Measurements from ENCODE around the gene FAM3C. TPM values are rescaled to one million over a fixed set of nuclear protein-coding genes. Genes with fewer than 3 reads are reported as not detected.

Gene FAM3C
- total RNA-seq, 1 donor from 2014 or later, result 203 TPM

DNA sequence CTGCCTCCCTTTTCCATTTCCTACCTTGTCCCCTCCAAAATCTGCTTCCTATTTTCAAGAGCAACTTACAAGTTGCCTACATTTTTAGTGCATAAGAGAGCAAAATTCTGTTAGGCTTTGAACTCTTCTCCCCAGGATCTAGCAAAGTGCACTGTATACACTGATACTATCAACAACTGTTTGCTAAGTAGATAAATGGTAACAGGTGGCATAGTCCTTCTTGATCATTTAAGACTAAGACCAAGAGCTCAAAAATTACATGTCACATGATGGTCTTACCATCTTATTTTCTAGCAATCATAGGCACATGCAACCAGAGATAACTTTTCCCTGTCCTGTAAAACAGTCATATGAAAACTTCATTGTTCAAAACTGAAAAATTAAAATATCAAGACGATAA, 16.2 kb downstream of the FAM3C start:
- no peak for DNase-seq (ENCODE audit: low read depth)

DNA sequence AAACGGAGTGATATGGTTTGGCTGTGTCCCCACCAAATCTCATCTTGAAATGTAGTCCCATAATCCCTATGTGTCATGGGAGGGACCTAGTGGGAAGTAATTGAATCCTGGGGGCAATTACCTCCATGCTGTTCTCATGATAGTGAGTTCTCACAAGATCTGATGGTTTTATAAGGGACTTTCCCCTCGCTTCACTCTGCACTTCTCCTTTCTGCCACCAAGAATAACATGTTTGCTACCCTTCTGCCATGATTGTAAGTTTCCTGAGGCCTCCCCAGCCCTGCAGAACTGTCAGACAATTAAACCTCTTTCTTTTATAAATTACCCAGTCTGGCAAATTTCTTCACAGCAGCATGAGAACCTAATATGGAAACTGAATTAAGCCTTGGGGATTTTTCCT, 19.1 kb downstream of the FAM3C start:
- no peak for DNase-seq (ENCODE audit: low read depth)

DNA sequence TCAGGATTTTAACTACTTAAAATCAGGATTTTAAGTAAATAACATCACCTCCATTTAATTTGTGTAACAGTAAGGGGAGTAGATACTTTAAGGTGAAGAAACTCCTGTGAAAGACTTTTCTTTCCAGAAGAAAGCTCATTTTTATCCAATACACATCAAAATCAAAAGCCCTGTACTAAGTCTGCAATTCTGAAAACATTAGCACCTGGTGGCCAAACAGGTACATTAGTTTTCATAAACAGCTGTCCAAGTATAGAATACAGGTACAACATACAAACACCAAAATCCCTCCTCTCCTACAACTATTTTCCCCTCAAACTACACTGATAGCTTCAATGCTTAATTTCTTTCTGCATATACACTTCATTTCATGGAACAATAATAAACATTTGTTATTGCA, 22.9 kb downstream of the FAM3C start:
- no peak for DNase-seq (ENCODE audit: low read depth)

DNA sequence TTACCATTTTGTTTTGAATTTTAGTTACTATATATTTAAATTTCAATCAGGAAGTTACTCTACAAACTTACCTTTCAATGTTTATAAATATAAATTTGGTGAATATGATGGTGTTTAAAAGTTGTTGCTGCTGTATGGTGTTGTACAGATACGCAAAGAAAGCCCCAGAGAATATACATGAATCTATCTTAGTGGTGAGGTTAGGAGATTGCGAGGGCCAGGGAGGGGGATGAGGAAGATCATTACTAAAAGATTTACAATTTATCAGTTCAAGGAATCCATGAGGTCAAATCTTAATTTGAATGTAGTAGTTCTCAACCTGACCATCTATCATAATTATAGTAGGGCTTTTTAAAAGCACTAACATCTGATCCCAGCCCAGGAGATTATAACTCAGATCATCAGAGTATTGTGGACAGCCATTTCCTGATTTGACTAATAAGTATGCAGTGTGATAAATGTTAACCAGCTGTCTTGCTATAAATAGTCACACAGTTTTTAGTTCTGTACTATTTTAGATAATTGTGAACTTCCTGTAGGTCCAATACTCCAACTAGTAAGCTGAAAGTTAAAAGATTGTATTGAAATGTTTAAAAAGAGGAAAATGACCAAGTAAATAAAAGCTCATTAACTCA, 23.6 kb downstream of the FAM3C start:
- DNase-seq (ENCODE audit: low read depth), result no peak

DNA sequence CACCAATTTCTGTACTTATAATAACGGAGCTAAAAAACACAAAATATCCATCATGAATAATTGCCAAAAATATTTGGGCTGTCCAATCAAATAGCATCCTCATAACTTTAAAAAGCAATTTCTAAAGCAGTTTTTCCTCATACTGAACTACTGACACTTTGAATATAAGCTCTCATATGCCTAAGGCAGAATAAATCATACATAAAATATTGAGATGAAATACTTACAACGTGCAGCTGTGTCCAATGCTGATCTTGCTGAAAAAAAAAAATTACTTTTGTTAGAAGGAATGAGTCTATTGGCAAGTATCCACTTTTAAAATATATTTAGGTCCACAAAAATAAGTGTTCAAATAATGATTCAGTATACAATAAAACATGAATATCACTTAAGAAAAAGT, 24.2 kb downstream of the FAM3C start:
- DNase-seq (ENCODE audit: low read depth), result no peak

DNA sequence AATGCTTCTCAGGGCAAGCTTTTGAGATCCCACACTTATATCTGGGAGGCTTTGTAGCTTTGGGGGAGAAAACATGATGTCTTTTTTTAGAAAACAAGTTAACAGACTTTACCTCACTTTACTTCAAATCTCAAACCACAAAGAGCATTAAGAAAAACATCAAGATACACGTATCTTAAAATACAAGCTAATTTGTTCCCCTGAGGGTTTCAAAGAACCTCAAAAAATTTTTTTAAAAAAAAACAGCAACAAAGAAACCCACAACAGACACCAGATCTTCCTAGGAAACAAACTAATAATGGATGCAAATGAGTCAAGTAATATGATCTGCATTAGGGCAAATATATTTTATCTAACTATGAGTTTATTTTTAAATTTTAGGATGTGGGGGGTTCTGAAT, 24.7 kb downstream of the FAM3C start:
- no peak for DNase-seq (ENCODE audit: low read depth)

DNA sequence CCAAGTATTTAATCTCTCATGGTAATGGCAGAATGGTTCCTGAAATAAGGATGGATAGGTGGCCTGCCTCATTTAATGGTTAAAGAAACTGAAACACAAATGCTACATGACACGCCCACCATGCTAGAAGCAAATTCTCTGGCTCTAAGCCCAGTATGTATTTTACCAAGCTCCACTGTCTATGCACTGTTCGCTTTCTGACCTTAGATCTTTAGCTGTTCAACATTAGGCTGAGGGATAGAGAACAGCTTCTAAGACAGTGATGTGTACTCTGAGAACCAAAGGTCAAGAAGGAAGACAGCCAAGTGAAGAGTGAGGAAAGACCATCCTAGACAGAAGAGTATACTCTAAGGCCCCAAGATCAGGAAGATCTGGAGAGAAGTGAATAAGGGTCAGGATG, 26.6 kb downstream of the FAM3C start:
- peak; percentile 56 for DNase-seq (ENCODE audit: low read depth)

DNA sequence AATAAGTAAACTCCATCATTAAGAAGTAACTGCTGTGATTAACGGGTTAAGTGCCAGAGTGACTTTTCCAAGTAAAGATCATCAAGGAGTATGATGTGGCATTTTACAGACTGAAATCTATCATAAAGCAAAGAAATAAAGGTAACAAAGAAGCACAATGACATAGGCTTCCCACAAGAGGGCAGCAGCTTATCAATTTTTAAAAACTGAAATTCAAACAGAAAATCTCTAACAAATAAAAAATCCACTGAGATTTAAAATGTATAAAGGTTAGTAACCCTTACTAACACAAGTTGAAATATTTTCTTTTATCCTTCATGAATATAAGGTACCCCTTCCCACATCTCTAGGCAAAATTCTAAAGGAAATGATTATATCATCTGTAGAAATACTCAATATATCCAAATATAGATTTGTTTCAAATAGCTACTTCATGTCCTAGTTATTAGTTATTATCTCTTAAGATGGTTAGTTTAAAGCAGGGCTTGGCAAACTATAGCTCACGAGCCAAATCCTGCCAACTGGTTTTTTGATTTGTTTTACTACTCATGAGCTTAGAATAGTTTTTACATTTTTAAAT, 29.2 kb downstream of the FAM3C start:
- peak; percentile 53 for DNase-seq (ENCODE audit: low read depth)

DNA sequence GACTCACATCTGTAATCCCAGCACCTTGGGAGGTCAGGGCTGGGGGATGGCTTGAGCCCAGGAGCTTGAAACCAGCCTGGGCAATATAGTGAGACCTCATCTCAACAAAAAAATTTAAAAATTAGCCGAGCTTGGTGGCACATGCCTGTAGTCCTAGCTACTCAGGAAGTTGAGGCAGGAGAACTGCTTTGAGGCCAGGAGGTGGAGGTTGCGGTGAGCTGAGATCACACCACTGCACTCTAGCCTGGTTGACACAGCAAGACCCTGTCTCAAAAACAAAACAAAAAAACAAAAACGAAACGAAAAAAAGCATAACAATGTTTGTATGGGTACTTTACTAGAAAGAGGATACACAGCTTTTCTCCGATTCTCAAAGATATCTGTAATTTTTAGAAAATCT, 35.5 kb downstream of the FAM3C start:
- DNase-seq (ENCODE audit: low read depth), result no peak

DNA sequence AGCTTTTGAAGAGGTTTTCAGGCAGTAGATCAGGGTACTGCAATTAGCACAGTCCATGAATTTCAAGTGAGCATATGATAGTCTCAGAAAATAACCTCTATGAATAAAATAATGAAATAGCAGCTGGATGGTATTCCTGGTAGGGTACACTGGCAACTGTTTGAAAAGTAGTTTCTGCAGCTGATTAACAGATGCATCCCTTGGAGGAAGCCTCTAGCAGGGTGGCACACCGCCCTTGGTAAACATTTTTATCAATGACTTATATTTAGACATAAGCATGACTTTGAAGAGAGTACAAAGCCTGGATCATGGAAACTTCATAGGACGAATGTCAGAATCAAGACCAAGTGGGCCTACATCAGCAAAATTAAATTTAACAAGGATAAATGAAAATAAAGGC, 40.5 kb downstream of the FAM3C start:
- no peak for DNase-seq (ENCODE audit: low read depth)

DNA sequence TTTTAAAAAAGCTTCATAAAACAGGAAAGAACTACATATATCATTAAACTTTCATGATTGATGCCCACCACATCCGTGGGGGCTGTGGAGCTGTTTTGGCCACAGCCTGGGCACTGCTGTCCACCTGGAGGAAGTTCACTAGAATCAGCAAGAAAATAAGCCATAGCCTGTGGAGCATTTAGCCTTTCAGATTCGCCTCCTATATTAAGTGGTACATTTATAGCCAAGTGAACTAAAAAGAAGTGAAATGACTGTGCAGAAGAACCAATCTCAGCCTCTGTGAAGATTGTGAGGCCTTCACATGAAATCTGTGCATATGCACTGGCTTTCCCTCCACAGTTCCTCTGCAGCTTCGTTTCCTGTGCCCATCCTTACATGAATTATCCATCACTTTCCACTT, 43.8 kb downstream of the FAM3C start:
- no peak for DNase-seq (ENCODE audit: low read depth)

DNA sequence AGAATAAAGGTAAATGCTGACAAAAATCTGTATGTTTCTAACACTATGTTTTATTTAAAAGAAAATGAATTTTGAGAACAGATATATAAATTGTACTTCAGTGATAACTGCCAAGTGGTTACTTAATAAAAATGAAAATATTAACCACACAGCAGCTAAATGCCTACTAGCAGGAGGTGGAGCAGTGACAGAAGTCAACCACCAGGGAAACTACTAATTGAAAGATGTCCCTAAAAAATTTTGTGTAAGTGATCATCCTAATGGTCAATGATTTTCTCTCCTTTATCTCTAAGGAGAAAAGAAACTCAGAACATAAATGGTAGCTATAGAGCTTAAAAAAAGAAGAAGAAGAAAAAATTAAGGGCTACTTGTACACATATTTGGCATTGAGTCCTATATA, 44.4 kb downstream of the FAM3C start:
- DNase-seq (ENCODE audit: low read depth), result no peak

DNA sequence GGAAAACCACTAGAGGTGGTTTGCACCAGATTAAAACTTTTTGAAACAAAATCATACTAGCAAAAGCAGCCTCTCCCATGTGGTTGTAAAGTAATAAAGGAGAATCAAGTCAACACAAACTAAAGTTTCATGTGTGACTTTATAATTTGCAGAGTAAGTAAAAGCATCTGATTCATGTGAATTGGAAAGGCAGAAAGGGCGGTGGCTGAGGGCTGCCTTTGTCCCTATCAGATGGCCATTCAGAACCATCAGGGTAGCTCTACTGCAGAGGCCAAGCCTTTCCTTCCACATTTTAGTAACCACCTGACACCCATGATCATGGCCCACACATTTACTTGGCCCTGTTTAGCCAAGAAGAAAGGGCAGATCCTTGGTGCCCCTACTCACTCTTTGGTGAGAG, 51.6 kb downstream of the FAM3C start:
- no peak for DNase-seq (ENCODE audit: low read depth)

DNA sequence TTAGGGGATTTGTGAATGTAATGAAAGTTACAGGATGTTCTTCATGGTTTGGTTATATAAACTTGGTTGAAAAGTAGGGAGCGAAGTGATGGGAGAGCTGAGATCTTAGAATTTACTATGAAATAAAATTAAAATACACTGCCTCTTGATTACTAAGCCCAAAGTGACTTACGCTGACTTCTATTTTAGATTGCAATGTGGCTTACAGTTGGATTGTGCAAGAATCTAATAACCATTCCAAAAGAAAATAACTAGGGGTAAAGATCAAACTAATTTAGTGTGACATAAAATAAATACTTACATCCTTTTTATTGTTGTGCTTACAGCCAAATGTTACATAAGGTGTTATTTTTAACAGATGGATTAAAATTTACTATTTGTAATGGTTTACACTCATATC, 52.0 kb downstream of the FAM3C start:
- peak; percentile 35 for DNase-seq (ENCODE audit: low read depth)

DNA sequence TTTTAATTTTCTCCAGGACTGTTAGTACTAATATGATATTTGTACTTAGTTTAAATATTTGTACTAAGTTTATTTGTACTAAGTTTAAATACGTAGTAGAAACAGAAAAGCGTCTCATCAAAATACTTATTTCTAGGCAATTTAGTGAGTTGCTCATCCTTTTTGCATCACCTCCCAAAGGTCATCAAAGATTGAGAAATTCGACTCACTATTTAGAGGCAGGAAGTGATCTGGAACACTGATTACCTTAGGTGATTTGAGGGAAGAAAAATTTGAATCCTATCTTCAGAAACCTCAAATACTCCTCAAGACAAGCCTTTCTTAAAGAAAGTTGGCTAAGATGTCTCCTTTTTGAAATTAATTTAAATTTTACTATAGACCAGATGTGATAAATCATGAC, 52.8 kb downstream of the FAM3C start:
- peak; percentile 67 for DNase-seq (ENCODE audit: low read depth)

DNA sequence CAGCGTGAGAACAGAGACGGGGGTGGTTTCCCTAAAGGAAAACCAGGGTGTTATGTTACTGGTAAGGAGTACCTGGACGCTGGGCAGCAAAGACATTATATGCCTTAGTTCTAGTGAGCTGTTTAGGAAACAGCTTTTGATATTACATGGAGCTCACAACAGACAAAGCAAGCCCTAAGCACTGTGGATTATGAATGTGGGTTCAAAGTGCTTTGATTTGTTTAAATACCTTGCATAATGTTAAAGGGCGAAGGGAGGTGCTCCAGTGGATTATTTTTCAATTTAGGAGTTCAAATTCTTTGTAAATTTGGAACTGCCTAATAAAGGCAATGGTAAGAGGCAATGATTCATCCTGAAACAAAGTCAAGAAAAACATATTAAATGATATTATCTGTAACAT, 53.5 kb downstream of the FAM3C start:
- no peak for DNase-seq (ENCODE audit: low read depth)

DNA sequence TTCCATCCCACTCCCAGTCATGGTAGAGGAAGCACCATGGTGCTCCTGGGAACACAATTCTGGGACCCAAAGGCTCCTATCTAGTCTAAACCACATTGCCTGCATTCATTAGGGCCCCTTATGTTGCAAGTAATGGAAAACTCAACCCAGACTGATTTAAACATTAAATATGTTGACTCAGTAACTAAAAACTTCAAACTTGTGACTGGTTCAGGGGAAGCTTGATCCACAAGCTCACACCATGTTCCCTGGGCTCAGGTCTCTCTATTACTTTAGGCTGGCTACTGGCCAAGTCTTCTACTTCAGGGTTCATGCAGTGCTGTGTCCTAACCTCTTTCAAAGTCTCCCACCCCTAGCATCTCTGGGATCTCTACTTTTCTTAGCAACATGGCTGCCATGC, 54.2 kb downstream of the FAM3C start:
- peak; percentile 83 for DNase-seq (ENCODE audit: low read depth)

DNA sequence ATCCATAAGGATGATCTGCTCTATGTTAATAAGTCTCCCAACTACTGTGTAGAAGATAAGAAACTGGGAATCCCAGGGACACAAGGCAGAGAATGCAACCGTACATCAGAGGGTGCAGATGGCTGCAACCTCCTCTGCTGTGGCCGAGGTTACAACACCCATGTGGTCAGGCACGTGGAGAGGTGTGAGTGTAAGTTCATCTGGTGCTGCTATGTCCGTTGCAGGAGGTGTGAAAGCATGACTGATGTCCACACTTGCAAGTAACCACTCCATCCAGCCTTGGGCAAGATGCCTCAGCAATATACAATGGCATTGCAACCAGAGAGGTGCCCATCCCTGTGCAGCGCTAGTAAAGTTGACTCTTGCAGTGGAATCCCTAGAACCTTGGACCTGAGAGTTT, 57.0 kb downstream of the FAM3C start:
- no peak for DNase-seq (ENCODE audit: low read depth)

DNA sequence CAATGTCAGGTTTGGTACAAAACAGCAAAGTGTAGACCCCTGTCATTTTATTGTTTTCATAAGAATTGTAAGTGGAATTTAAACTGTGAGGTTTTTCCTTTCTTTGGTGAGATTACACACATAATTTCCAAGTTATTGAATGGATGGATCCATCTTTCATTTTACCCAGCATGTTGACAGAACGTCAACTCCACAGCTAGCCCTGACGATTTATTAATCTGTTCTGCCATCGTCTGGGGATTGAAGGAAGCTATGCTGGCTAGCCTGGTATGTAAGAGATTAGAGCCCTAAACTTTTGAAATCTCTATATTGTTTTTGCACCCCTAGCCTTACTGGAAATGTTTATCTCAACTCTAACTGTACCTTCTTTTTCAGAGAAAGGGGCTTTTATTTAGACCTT, 58.7 kb downstream of the FAM3C start:
- DNase-seq (ENCODE audit: low read depth), result peak; percentile 25

DNA sequence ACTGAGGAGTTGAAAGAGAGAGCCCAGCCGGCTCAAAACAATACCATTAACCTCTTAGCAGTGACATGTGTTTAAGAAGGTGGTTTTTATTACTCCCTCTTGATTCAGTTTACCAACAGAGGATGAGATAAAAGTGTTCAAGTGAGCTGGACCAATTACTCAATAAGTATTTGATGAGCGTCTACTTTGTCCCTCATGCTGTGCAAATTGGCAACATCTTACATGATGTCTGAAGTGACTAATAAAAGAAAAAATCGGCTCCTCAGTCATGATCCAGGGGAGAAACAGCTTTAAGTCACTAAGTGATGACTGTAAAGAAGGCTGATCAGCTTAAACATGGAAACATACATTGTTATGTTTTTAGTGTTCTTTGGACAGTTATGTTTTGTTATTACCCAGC, 59.5 kb downstream of the FAM3C start:
- no peak for DNase-seq (ENCODE audit: low read depth)

DNA sequence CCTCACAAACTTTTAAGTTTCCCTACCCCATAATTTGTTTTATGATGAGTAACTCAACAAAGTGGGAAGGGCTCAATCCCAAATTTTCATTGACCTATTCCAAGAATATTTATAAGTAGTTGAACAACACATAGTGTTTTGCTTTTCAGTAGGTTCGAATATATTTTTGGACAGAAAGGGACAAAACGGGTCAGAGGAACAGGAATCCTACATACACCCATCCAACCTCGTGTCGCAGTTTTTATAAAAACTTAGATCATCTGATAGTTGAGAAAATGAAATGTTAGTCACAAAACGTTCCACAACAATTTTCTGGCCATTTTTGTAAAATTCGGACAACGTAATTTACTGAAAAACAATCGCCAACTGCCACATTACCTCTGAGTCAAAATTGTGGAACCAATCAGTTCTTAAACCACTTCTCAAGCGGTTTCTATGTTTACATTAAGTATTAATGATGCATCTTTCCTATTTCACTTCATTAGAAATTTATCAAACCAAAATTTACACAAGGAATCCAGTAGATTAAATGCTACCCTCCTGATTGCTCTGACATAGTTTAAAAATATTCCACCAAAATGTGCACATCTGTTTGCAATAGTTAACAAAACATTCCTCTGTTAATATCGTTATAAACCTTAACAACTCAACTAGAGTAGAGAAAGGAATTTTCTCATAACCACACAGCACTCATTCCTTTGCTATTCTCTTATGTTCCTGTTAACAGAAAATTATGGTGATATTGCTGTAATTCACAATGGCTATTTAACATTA, 61.0 kb downstream of the FAM3C start:
- DNase-seq (ENCODE audit: low read depth), result no peak

DNA sequence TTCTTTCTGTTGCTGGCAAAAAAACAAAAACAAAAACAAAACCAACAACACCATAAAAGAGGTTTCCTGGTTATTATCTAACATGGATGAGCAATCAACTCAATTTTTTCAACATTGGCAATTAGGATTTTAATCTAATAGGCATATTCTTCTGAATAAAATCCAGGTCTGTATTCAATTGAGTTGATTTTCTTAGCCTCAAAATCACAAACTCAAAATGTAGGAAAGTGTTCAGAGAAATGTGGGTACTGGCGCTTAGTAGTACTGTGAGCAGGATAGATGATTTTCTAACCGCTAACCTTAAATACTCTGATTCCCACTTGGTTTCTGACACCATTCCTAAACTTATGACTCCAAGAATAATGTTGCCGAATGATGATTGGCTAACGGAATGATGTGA, 61.7 kb downstream of the FAM3C start:
- DNase-seq (ENCODE audit: low read depth), result no peak

DNA sequence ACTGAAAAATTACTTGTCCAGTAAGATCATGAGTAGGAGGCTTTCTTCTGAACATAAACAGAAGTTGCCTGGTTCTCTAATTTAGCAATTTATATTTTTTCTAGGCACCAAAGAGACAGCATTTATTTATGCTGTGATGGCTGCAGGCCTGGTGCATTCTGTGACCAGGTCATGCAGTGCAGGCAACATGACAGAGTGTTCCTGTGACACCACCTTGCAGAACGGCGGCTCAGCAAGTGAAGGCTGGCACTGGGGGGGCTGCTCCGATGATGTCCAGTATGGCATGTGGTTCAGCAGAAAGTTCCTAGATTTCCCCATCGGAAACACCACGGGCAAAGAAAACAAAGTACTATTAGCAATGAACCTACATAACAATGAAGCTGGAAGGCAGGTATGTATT, 64.5 kb downstream of the FAM3C start:
- DNase-seq (ENCODE audit: low read depth), result no peak

DNA sequence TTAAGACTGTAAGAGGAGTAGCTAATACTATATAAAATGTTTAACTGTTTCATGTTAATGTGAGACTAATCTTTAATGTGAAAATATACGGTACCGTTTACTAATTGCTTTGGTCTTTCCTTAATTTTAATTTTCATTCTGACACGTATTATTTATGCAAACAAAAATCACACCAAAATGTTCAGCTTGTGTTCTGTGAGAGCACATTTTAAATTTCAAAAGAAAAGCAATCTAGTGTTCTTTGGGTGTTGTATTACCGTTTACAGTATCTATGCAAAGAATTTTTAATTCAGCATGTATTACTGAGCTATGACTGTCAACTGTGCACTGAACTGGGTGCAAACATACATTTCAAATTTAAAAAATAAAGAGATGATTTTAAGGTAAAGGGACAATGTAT, 65.1 kb downstream of the FAM3C start:
- DNase-seq (ENCODE audit: low read depth), result no peak

All from renal cortical epithelial cell (primary cell).